CD8-positive, alpha-beta memory T cell (primary cell): Measurements from ENCODE around the gene FDX2. TPM values are rescaled to one million over a fixed set of nuclear protein-coding genes. Genes with fewer than 3 reads are reported as not detected.

Source experiments
- CTCF ChIA-PET: fragments of 350-600 bp; sonication (Branson Sonifier 250); formaldehyde crosslinking; loops from one replicate; lab custom pipeline; 2021; ENCODE audit warnings: antibody characterized with exemption; lab: Charles Lee
- POLR2A ChIA-PET: fragments of 350-600 bp; sonication (Branson Sonifier 250); formaldehyde crosslinking; loops from one replicate; lab custom pipeline; 2021; ENCODE audit warnings: antibody characterized with exemption; lab: Charles Lee
- DNase-seq, 5 donors: peaks; one replicate each; pipeline versions ENCODE4 v3.0.0 to v3.0.0-alpha.2; 2020 to 2022; ENCODE audit warnings: mixed read lengths in 1 of 5
- H3K27ac ChIP-seq: one replicate; pipeline ENCODE4 v1.7.0; 2013; ENCODE audit warnings: low read depth, mild to moderate bottlenecking, low read length, moderate library complexity
- H3K27me3 ChIP-seq: 2 replicates; pipeline ENCODE4 v1.7.0; 2013; ENCODE audit warnings: low read length, mild to moderate bottlenecking; ENCODE audit not compliant: insufficient read depth, poor library complexity, severe bottlenecking
- H3K36me3 ChIP-seq: 2 replicates; pipeline ENCODE4 v1.7.0; 2013; ENCODE audit warnings: mild to moderate bottlenecking, low read length, moderate library complexity; ENCODE audit not compliant: insufficient read depth
- H3K4me1 ChIP-seq: 2 replicates; pipeline ENCODE4 v1.7.0; 2013; ENCODE audit warnings: mild to moderate bottlenecking, low read length, moderate library complexity; ENCODE audit not compliant: insufficient read depth
- H3K4me3 ChIP-seq: 2 replicates; pipeline ENCODE4 v1.7.0; 2013; ENCODE audit warnings: mild to moderate bottlenecking, low read length
- H3K9me3 ChIP-seq: 2 replicates; pipeline ENCODE4 v1.7.0; 2013; ENCODE audit warnings: mild to moderate bottlenecking, low read length
- H3K27ac Mint-ChIP-seq, 8 donors: one replicate each; pipeline ENCODE4 v1.8.0; 2020 to 2021; ENCODE audit warnings: mixed read lengths in 8 of 8, mild to moderate bottlenecking in 6 of 8, inconsistent platforms in 3 of 8, moderate library complexity in 3 of 8
- H3K27me3 Mint-ChIP-seq, 2 donors: one replicate each; pipeline ENCODE4 v1.8.0; 2020 to 2021; ENCODE audit warnings: mixed read lengths in 2 of 2, mild to moderate bottlenecking in 1 of 2, moderate library complexity in 1 of 2
- H3K36me3 Mint-ChIP-seq, 3 donors: one replicate each; pipeline ENCODE4 v1.8.0; 2020 to 2021; ENCODE audit warnings: mixed read lengths in 3 of 3, inconsistent platforms in 1 of 3, mild to moderate bottlenecking in 1 of 3
- H3K4me1 Mint-ChIP-seq, 3 donors: one replicate each; pipeline ENCODE4 v1.8.0; 2020 to 2021; ENCODE audit warnings: mixed read lengths in 3 of 3, inconsistent platforms in 1 of 3, mild to moderate bottlenecking in 1 of 3
- H3K4me3 Mint-ChIP-seq, 7 donors: one replicate each; pipeline ENCODE4 v1.8.0; 2020 to 2021; ENCODE audit warnings: mixed read lengths in 7 of 7, mild to moderate bottlenecking in 6 of 7, moderate library complexity in 4 of 7, inconsistent platforms in 2 of 7
- H3K9me3 Mint-ChIP-seq, 5 donors: one replicate each; pipeline ENCODE4 v1.8.0; 2020 to 2022; ENCODE audit warnings: mixed read lengths in 5 of 5, mild to moderate bottlenecking in 3 of 5, moderate library complexity in 2 of 5, inconsistent platforms in 1 of 5
- polyA plus RNA-seq: library from polyadenylated mRNA; unstranded; fragments of 300-500 nt; fragmentation: Illumina TruSeq; gene quantifications from one replicate; pipeline ENCODE4 v1.2.3, GENCODE V29; 2021
- total RNA-seq, 2 experiments: library from RNA; stranded (reverse); gene quantifications; one replicate each; pipeline ENCODE4 v1.2.3, GENCODE V29; 2021

Gene FDX2
- total and polyA plus RNA-seq, 3 experiments from 2014 or later, result 16.1 to 30.0 (median 29.6) TPM

DNA sequence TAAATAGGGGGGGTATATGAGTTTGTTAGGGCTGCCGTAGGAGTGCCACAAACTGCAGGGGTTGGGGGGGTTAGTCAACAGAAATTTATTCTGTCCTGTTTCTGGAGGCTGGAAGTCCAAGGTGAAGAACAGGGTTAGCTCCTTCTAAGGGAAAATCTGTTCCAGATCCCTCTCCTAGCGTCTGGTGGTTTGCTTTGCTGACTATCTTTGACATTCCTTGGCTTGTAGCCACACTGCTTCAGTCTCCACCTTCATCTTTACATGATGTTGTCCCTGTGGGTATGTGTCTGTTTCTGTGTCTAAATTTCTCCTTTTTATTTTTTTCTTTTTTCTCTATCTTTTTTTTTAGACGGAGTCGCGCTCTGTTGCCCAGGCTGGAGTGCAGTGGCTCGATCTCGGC lies 53.0 kb downstream of the FDX2 start:
- Histone ChIP-seq H3K9me3 (no peaks in the 10 kb centered on the region), H3K27ac (no peak overlapping the region), H3K36me3 (peaks cover 10% of the 10 kb centered on the region), H3K27me3 (no peaks in the 10 kb centered on the region), H3K4me1 (no peaks in the 10 kb centered on the region), H3K4me3 (no peak overlapping the region)
- peaks cover 0 to 11% (median 0%) of the 10 kb centered on the region in 3 donors for H3K4me1 Mint-ChIP-seq
- H3K9me3 Mint-ChIP-seq, result no peaks in the 10 kb centered on the region
- CTCF ChIA-PET, result interaction anchor here (1.2 kb wide), 1 partner anchor 128 kb away, joined by 3 read pairs; no protein-coding TSS in a partner anchor
- peaks cover 0 to 17% (median 3%) of the 10 kb centered on the region in 3 donors for H3K36me3 Mint-ChIP-seq
- DNase-seq, result no peak
- POLR2A ChIA-PET, result interaction anchor here (0.7 kb wide), 1 partner anchor 126 kb away, joined by 4 read pairs; no protein-coding TSS in a partner anchor
- H3K4me3 Mint-ChIP-seq, result no peak overlapping the region
- H3K27me3 Mint-ChIP-seq, result no peaks in the 10 kb centered on the region
- H3K27ac Mint-ChIP-seq, result no peak overlapping the region

DNA sequence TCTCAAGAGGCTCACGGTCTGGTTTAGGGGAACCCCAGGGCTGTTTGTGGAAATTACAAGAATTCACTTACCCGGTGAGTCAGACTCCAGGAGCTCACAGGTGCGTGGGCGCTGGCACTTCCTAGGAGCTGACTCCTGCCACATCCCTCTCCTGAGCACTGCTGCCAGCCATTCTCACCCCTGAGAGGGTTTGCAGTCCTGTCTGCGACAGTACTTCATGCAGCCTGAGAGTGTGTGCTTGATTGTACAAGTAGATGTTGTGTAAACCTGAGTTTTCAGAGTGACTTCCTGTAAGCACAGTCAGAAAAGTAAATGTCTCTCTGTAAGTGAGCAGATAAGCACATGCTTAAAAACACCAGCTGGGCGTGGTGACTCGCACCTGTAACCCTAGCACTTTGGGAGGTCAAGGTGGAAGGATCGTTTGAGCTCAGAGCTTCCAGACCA lies 55.7 kb downstream of the FDX2 start:
- Mint-ChIP-seq H3K9me3 (no peaks in the 10 kb centered on the region), H3K27ac (peak overlapping the region in 3 of 8 donors; percentile 40 to 66 (median 40)), H3K4me1 (peaks cover 0 to 20% (median 0%) of the 10 kb centered on the region in 3 donors), H3K4me3 (no peak overlapping the region), H3K27me3 (no peaks in the 10 kb centered on the region), H3K36me3 (peaks cover 9 to 42% (median 11%) of the 10 kb centered on the region in 3 donors)
- peaks cover 24% of the 10 kb centered on the region for H3K36me3 ChIP-seq
- H3K27ac ChIP-seq, result no peak overlapping the region
- no peak for DNase-seq
- H3K4me3 ChIP-seq, result no peak overlapping the region
- no peaks in the 10 kb centered on the region for H3K9me3 ChIP-seq
- POLR2A ChIA-PET, result interaction anchor here (0.6 kb wide), 1 partner anchor 73 kb away, joined by 12 read pairs; no protein-coding TSS in a partner anchor
- H3K4me1 ChIP-seq, result no peaks in the 10 kb centered on the region
- H3K27me3 ChIP-seq, result no peaks in the 10 kb centered on the region
- CTCF ChIA-PET, result interaction anchor here (0.6 to 4.2 kb wide), 10 partner anchors 11 to 262 kb away, joined by 3 to 61 read pairs (median 8); partner anchors contain the start of genes ICAM1, RAVER1 and TYK2

Other genes with a start within 250 kb of the FDX2 start
- 10 to 100 TPM; 41.5 to 45.2 TPM for gene SHFL, start 229.7 kb downstream of the FDX2 start, total RNA-seq
- 68.1 TPM for gene SHFL, start 229.7 kb downstream of the FDX2 start, polyA plus RNA-seq
- gene ANGPTL6, start 213.3 kb downstream of the FDX2 start, total RNA-seq, result 1 to 10 TPM; 6.6 to 7.7 TPM
- gene ANGPTL6, start 213.3 kb downstream of the FDX2 start, polyA plus RNA-seq, result 0.35 TPM
- 100 to 1,000 TPM; 273 to 284 TPM for gene PPAN, start 209.7 kb downstream of the FDX2 start, total RNA-seq
- gene PPAN, start 209.7 kb downstream of the FDX2 start, polyA plus RNA-seq, result 47.4 TPM
- gene P2RY11, start 204.3 kb downstream of the FDX2 start, total RNA-seq, result 10 to 100 TPM; 53.7 to 58.1 TPM
- 7.4 TPM for gene P2RY11, start 204.3 kb downstream of the FDX2 start, polyA plus RNA-seq
- gene EIF3G, start 196.1 kb downstream of the FDX2 start, total RNA-seq, result 100 to 1,000 TPM; 336 to 348 TPM
- 259 TPM for gene EIF3G, start 196.1 kb downstream of the FDX2 start, polyA plus RNA-seq
- gene DNMT1, start 121.1 kb downstream of the FDX2 start, total RNA-seq, result 100 to 1,000 TPM; 307 to 325 TPM
- 142 TPM for gene DNMT1, start 121.1 kb downstream of the FDX2 start, polyA plus RNA-seq
- gene S1PR2, start 84.7 kb downstream of the FDX2 start, total RNA-seq, result 10 to 100 TPM; 18.4 to 19.9 TPM
- gene S1PR2, start 84.7 kb downstream of the FDX2 start, polyA plus RNA-seq, result 2.2 TPM
- 100 to 1,000 TPM; 149 to 152 TPM for gene MRPL4, start 63.8 kb downstream of the FDX2 start, total RNA-seq
- gene MRPL4, start 63.8 kb downstream of the FDX2 start, polyA plus RNA-seq, result 42.8 TPM
- 10 to 100 TPM; 65.8 to 66.8 TPM for gene ICAM1, start 44.9 kb downstream of the FDX2 start, total RNA-seq
- 13.1 TPM for gene ICAM1, start 44.9 kb downstream of the FDX2 start, polyA plus RNA-seq
- gene ICAM4, start 29.1 kb downstream of the FDX2 start, total RNA-seq, result under 1 TPM; 0.15 to 0.33 TPM
- 0.95 TPM for gene ICAM4, start 29.1 kb downstream of the FDX2 start, polyA plus RNA-seq
- gene ICAM5, start 26.1 kb downstream of the FDX2 start, total RNA-seq, result 1 to 10 TPM; 1.8 to 2.0 TPM
- gene ICAM5, start 26.1 kb downstream of the FDX2 start, polyA plus RNA-seq, result not detected
- 1 to 10 TPM; 5.6 to 7.3 TPM for gene ZGLP1, start 6.2 kb downstream of the FDX2 start, total RNA-seq
- 0.56 TPM for gene ZGLP1, start 6.2 kb downstream of the FDX2 start, polyA plus RNA-seq
- 10 to 100 TPM; 91.5 to 98.5 TPM for gene RAVER1, start 17.5 kb upstream of the FDX2 start, total RNA-seq
- gene RAVER1, start 17.5 kb upstream of the FDX2 start, polyA plus RNA-seq, result 24.1 TPM
- 10 to 100 TPM; 83.0 to 89.1 TPM for gene ICAM3, start 23.6 kb upstream of the FDX2 start, total RNA-seq
- gene ICAM3, start 23.6 kb upstream of the FDX2 start, polyA plus RNA-seq, result 244 TPM
- 100 to 1,000 TPM; 210 to 212 TPM for gene TYK2, start 64.6 kb upstream of the FDX2 start, total RNA-seq
- gene TYK2, start 64.6 kb upstream of the FDX2 start, polyA plus RNA-seq, result 74.4 TPM
- gene CDC37, start 87.5 kb upstream of the FDX2 start, total RNA-seq, result 100 to 1,000 TPM; 273 to 277 TPM
- 100 TPM for gene CDC37, start 87.5 kb upstream of the FDX2 start, polyA plus RNA-seq
- 10 to 100 TPM; 21.6 to 22.2 TPM for gene PDE4A, start 104.5 kb upstream of the FDX2 start, total RNA-seq
- 7.5 TPM for gene PDE4A, start 104.5 kb upstream of the FDX2 start, polyA plus RNA-seq
- gene KEAP1, start 187.3 kb upstream of the FDX2 start, total RNA-seq, result 100 to 1,000 TPM; 101 to 107 TPM
- 58.3 TPM for gene KEAP1, start 187.3 kb upstream of the FDX2 start, polyA plus RNA-seq
- gene S1PR5, start 201.4 kb upstream of the FDX2 start, total RNA-seq, result 1 to 10 TPM; 1.5 to 1.8 TPM
- 90.3 TPM for gene S1PR5, start 201.4 kb upstream of the FDX2 start, polyA plus RNA-seq
- gene ATG4D, start 227.9 kb upstream of the FDX2 start, total RNA-seq, result 10 to 100 TPM; 44.4 to 45.1 TPM
- 28.9 TPM for gene ATG4D, start 227.9 kb upstream of the FDX2 start, polyA plus RNA-seq
- 10 to 100 TPM; 61.6 to 64.5 TPM for gene KRI1, start 250.0 kb upstream of the FDX2 start, total RNA-seq
- 45.7 TPM for gene KRI1, start 250.0 kb upstream of the FDX2 start, polyA plus RNA-seq